HG03469 (cell line): ENCODE results near the gene SPG11.
"Not testable (repeated sequence)": the region's sequence is repeated elsewhere in the genome, so short reads cannot be mapped to it uniquely, and the experiment has no call there.

Experiments
- ATAC-seq: cut with Tn5 transposase; IDR thresholded peaks from one replicate; pipeline ENCODE4 v1.9.1; 2021; ENCODE audit warnings: mild to moderate bottlenecking, moderate library complexity, moderate number of reproducible peaks; ENCODE audit not compliant: unreplicated experiment

SPG11 gene

DNA sequence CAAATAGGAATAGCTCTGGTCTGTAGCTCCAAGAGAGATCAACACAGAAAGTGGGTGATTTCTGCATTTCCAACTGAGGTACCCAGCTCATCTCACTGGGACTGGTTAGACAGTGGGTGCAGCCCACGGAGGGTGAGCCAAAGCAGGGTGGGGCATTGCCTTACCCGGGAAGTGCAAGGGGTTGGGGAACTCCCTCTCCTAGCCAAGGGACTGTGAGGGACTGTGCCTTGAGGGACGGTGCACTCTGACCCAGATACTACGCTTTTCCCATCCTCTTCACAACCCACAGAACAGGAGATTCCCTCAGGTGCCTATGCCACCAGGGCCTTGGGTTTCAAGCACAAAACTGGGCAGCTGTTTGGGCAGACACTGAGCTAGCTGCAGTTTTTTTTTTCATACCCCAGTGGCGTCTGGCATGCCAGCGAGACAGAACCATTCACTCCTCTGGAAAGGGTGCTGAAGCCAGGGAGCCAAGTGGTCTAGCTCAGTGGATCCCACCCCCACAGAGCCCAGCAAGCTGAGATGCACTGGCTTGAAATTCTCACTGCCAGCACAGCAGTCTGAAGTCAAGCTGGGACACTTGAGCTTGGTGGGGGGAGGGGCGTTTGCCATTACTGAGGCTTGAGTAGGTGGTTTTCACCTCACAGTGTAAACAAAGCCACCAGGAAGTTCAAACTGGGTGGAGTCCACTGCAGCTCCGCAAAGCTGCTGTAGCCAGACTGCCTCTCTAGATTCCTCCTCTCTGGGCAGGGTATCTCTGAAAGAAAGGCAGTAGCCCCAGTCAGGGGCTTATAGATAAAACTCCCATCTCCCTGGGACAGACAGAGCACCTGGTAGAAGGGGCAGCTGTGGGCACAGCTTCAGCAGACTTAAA is 19.6 kb upstream of the SPG11 start:
- not testable (repeated sequence) for ATAC-seq

DNA sequence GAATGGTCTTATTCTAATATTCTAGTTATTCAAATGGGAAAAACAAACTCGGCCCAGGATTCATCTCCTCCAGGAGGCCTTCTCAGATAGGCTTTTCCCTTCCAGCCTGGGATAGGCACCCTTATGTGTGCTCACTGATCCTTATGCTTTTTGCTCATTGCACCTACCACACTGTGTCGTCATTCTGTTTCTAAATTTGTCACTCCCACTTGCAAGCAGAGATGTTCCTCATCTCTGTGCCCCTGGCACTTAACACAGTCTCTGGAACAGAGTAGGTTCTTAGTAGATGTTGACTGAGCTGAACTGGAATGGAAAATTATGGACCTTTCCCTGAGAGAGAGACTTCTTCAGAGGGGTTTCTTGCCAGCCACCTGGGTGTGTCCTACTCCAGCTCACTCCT is 18.7 kb upstream of the SPG11 start:
- ATAC-seq: no peak

DNA sequence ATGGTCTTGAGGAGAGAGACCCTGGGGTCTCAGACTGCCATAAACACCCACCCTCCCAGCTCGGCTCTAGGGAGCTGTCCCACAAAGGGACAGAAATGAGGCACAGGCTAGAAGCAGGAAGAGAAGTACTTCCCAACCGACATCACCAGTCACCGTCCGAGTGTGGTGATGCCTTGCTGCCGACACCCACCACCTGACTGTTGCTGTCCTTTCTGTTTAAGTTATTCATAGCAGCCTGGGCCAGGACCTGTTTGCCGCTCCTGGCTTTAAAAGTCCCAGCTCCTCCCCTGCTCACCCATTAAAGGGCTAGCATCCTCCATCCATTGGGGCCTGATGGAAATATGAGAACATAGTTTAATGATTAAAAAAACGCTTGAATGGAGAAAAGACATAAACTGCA is 13.2 kb upstream of the SPG11 start:
- ATAC-seq: no peak

DNA sequence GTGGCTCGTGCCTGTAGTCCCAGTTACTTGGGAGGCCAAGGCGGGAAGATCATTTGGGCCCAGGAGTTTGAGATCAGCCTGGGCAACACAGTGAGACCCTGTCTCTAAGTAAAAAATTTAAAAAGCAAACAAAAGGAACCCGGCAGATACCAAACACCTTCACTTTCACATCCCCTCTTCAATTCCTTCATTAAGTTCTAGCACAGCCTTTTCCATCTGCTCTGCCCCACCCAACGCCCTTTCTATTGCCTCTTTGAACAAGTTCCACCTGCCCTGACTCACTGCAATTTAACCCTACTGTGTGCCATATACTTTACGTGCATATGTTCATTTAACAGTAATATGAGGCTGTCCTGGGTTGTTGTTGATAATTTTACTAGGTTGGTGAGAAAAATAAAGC is 12.4 kb upstream of the SPG11 start:
- ATAC-seq: no peak

DNA sequence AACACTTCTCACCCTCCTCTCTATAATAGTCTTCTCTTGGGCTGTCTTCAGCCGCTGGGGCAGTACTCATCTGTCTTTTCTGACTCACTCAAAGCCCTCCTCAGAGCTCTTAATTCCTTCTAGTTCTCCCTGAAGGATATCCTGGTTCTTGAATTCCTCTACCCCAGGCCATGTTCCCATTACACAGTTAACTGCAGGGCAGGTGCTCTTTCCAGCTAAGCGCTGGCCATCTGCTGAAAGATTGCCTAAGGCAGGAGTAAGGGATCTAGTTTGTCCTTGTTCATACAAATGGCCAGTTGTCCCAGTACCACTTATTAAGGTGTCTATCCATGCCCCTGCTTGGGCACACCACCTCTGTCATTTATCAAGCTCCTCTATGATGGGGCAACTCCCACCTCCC is 10.2 kb upstream of the SPG11 start:
- ATAC-seq: no peak

DNA sequence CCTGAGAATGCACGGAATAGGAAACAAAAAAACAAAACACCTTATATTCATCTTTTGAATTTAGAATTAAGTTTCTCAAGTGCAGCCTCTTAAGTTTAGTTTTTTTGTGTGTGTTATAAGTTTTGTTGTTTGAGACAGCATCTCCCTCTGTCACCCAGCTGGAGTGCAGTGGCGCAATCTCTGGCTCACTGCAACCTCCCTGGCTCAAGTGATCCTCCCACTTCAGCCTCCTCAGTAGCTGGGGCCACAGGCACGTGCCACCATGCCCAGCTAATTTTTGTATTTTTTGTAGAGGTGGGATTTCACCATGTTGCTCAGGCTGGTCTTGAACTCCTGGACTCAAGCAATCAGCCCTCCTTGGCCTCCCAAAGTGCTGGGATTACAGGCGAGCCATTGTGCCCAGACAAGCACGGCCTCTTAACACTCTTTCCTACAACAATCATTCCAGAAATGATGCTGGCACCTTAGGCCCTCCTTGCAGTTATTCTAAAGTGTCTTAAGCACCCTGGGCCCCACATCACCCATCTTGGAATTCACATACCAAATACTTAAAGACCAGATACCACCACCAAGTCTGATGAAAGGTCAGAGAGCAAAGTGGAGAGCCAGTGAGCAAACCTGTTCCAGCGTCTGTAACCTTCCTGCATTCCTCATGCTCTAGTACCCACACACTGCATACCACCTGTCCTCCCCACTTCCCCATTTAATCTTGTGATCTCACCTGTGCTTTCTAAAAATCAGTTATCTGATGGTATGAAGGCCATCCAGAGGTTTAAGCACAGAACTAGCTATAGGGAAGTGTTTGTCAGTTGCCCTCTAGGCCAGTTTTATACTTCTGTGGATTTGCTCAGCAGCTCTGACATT is 6.9 kb upstream of the SPG11 start:
- ATAC-seq: no peak

DNA sequence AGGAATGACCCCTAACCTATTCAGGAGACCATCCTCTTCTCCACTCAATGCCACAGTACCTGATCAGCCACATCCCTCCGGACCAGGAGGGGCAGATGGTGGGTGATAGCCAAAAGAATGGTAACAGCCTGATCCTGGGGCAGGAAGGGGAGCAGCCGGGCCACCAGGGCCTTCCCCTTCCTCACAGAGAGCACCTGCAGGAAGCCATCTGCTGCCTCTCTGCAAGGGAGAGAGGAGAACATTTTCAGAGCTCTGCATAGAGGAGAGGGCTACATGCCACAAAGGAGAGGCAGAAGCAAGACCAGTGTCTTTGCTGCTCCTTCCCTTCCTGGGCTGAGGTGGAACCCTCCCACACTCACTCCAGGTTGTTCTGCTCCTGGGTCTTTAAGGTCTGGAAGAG is 5.5 kb upstream of the SPG11 start:
- no peak for ATAC-seq

DNA sequence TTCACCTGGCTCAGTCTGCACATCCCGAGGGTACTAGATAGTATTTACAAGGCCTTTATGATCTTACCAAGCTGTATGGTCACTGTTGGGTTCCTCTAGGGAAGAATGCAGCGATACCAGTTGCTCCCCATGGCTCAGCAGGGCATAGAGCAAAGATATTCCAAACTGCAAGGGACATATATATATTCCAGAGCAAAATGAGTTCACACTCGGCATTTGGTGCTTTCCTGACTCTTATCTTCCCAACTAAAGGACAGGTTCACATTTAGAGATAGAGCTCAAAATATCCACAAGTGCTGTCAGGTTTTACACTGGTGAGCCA is 3.5 kb upstream of the SPG11 start:
- ATAC-seq: no peak

DNA sequence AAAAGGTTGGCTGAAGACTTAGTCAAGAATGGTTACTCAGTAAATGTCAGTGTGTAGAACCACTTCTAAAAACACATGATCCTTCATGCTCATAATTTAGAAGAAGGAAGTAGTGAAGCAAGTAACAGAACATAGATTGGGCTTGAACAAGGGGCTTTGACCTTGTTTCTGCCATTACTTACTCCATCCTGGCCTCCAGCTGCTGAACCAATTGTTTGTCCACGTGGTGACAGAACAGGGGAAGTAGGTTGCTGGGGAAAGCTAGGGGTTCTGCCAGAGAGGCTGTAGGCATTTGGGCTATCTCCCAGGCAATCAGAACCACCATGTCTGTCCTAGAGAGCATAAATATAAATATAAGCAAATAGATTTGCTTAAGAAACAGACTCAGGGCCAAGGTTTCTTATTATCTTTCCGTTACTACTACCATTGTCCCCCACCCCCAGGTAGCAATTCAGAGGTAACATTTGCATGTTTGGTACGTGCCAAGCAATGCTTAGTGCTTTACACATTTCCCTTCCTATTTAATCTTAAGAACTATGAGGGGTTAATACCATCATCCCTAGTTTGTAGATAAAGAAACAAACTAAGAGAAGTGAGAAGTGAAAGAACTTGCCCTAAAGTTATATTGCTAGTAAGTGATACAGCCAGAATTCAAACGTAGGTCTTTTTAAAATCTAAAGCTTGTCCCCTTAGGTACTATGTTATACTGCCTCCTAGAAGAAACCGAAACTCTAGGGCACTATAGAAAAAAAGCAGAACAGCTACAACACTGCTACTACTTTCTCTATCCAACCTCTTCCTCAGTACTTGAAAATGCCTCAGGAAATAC is 3.0 kb upstream of the SPG11 start:
- ATAC-seq: no peak

DNA sequence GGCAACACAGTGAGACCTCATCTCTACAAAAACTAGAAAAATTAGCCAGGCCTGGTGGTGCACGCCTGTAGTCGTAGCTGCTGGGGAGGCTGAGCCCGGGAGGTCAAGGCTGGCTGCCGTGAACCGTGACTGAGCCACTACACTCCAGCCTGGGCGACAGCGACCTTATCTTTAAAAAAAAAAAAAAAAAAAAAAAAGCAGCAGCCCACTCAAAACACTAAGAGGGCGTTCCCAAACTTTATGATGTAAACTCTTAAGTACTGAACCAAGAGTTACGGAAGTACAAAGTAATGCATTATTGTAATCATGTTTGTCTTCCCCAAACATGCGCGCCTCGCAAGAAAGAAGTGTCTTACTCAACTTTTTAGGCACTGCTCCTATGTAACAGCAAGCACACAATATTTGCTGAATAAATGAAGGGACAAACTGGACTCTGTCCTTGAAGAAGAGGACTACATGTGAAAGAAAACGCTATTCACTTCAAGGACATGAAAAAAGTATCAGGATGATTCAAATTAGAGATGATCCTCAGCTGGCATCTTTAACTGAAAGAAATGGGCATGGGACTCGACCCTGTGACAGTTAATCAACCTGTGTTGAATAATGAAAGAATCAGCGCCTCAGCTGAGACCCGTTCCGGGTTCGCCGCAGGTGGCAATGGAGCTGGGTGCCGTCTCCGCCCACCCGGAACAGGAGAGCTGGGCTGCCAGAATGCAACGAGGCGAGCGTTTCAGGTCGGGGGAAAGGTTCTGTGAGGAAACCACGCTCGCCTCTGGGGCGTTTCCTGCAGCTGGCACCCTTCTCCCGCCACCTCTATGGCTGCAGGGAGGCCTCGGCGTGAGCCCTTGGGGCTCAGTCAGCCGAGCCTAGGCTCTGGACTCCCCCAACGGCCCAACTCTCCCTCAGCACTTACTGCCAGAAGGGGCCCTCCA is 718 bp downstream of the SPG11 start:
- ATAC-seq: peak; percentile 26

DNA sequence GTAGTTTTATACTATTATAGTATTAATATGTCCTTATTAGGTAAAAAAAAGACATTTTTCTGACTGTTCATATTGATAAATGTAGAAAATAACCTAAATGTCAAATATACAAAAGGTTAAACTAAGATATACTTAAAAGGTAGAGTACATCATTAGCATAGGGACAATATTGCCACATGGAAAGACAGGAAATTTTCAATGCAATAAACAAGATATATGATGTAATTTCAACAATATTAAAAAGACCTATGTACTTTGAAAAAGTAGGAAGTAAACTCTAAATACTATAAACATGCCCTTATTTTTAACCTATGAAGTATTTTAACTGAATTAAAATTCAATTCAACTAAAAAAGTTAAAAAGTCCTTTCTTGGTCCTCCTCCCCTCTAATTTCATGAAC is 1.9 kb downstream of the SPG11 start:
- ATAC-seq: no peak

DNA sequence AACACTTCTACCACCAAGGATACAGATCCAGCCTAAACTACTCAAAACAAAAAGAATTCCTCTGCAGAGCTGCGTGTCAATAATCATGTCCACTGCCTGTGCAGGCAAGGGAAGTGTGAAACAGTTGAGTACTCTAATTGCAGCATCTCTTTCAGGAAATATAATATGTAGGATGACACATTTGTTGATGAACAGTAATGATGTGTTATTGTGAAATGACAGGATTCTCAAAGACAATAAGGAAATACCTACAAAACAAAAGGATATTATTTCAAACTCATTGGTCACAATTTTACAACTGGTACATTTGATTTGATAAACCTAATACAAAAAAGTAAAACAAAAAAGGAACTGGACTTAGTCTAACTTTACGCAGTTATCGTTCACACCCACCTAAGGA is 4.4 kb downstream of the SPG11 start:
- ATAC-seq: no peak

DNA sequence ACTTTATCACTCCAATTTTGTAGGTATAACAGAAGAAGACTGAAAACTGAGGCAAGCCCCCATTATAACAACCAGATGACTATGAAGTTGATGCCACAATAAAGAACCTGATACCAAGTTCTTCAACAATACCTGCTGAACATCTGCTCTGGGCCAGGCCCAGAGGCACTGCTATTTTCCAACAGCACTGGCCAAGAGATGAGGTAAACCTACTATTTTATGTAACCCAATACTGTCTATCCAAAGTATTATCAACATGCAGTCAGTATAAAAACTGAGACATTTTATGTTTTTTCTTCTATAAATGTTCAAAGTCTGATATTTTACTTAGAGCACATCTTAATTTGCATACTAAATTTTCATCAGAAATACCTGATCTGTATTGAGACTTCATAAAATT is 6.1 kb downstream of the SPG11 start:
- no peak for ATAC-seq

DNA sequence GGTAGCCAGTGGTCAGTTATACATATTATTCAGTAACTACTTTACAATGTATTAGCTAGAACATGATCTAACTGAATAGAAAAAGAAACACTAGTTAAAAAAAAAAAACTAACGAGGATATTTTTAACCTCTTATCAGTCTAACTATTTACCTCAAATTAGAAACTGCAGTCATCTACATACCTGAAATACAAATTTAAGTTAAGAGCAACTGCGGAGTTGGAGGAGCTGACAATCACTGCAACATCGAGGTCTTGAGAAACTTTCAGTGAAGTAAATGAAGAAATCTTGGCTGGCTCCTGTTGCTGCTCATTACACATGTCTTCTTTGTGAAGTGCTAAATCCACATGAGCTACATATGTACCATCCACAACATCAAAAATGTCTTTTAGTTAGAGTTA is 6.5 kb downstream of the SPG11 start:
- no peak for ATAC-seq

DNA sequence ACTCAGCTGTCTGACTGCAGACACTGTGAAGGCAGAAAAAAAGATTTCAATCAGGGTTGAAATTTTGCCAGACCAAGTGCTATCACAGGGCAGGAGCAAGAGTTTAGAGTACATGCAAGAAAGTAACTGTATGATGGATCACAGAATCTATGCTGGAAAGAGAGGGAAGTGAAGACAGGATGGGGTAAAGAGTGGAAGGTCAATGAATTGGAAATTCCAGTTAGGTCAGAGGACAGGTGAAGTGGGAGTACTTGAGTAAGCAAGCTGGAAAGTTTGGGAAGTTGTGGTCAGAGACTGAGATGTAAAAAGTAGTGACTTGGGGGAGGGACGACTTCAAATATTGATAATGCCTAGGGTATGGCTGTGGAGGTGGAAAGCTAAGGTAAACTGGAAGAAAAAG is 7.2 kb downstream of the SPG11 start:
- ATAC-seq: no peak

DNA sequence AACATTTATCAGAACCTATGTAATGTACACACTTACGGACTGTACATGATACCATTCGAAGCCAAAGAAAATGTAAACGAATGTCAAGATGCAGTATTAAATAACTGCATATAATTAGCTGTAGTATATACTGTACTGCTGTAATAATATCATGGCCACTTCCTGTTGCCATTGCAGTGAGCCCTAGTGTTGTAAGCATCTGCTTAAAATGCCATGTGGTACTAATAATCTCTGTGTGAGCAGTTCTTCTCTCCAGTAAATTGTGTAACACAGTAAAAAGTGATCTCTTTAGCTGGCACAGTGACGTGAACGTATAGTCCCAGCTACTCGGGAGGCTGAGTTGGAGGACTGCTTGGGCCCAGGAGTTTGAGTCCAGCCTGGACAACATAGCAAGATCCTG is 8.6 kb downstream of the SPG11 start:
- ATAC-seq: no peak

DNA sequence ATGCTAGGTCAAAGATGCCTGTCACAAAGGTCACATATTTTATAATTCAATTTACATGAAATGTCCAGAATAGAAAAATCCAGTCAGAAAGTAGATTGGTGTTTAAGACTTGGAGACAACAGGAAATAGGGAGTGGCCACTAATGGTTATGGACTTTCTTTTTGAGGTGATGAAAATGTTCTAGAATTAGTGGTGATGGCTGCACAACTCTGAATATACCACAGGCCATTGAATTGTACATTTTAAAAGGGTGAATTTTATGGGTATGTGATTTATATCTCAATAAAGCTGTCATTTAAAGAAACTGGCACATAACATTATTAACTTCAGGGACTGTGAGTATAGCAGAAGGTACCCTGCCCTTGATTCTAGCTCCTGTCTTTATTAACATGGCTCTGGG is 15.8 kb downstream of the SPG11 start:
- no peak for ATAC-seq

DNA sequence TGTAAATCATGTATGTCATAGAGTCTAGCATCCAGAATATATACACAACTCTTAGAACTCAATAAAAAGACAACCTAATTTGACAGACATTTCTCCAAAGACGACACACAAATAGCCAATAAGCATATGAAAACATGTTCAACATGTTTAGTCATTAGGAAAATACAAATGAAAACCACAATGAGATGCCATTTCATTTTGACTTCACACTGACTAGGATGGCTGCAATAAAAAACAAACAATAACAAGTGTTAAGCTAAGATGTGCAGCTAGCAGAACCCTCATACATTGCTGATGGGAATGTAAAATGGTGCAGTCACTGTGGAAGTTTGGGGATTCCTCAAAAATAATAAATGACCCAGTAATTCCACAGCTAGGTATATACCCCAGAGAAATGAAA is 16.4 kb downstream of the SPG11 start:
- ATAC-seq: no peak

DNA sequence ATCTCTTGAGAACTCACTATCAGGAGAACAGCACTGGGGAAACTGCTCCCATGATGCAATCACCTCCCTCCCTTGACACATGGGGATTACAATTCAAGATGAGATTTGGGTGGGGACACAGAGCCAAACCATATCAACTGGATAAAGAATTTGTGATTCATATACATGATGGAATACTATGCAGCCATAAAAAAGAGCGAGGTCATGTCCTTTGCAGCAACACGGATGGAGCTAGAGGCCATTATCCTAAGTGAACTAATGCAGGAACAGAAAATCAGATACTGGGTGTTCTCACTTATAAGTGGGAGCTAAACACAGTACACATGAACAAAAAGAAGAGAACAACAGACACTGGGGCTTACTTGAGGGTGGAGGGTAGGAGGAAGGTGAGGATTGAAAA is 17.0 kb downstream of the SPG11 start:
- no peak for ATAC-seq

DNA sequence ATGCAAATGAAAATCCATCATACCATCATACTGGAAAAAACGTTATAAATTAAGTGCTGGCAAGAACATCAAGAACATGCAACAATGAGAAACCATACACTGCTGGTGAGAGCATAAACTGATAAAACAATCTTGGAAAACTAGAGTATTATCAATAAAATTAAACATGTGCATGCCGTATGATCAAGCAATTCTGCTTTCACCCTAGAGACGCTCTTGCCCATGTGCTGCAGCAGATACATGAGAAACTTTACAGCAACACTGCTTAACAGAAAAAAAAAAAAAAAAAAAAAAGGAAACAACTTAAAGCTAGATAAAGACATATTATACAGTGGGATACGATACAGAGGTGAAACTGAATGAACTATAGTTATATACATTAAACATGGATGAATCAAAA is 21.8 kb downstream of the SPG11 start:
- no peak for ATAC-seq
